Right cardiac atrium (tissue), 5 donors: ENCODE results near the gene ASIC4. TPM values are rescaled to one million over a fixed set of nuclear protein-coding genes. Genes with fewer than 3 reads are reported as not detected.

Experiments
- ATAC-seq, 2 donors: fragments of 200-7000 bp; cut with Tn5 transposase; one replicate each; pipeline versions ENCODE4 v1.8.0 to v1.9.1; 2020; ENCODE audit warnings: moderate library complexity in 2 of 2, mild to moderate bottlenecking in 1 of 2
- DNase-seq, 3 donors: peaks; one replicate each; pipeline ENCODE4 v3.0.0-alpha.2; 2020
- H3K27ac ChIP-seq: one replicate; pipeline ENCODE4 v1.5.1; 2013; ENCODE audit warnings: mild to moderate bottlenecking, low read length, control low read depth, moderate library complexity
- H3K27me3 ChIP-seq: one replicate; pipeline ENCODE4 v1.6.1; 2013; ENCODE audit not compliant: control insufficient read depth, insufficient read depth
- H3K4me1 ChIP-seq: one replicate; pipeline ENCODE4 v1.6.1; 2013; ENCODE audit warnings: low read length; ENCODE audit not compliant: control insufficient read depth, insufficient read depth
- H3K4me3 ChIP-seq: one replicate; pipeline ENCODE4 v1.5.1; 2013; ENCODE audit warnings: low read length, control low read depth
- H3K9me3 ChIP-seq: one replicate; pipeline ENCODE4 v1.6.1; 2013; ENCODE audit warnings: low read length; ENCODE audit not compliant: control insufficient read depth
- WGBS: extraction: QIAGEN DNeasy Blood & Tissue Kit; methylation state at CpG from one replicate; pipeline ENCODE4 v1.1.7; 2013; 5-methylcytosine and 5-hydroxymethylcytosine counted together
- intact Hi-C, 4 donors: fragments of 100-400 bp; cut with DNase I; formaldehyde crosslinking; loops; one replicate each; pipeline versions ENCODE4 v1.11.0 to v1.14.0; 2022 to 2023
- polyA plus RNA-seq: library from polyadenylated mRNA; stranded (reverse); fragments of 200-250 nt; gene quantifications from one replicate; pipeline ENCODE4 v1.2.3, GENCODE V29; 2013
- total RNA-seq, 4 donors: library from RNA; stranded (reverse); fragmentation: NEBNext Ultra II Directional; extraction: Animal tissue kit (Norgen Biotek cat#: 25700); gene quantifications; one replicate each; pipeline ENCODE4 v1.2.1, GENCODE V29; 2021
- donor health status: healthy with polysubstance abuse.
- donor health status: DM: no; HTN: yes; CAD: no.
- donor health status: DM: no; HTN: no; CAD: no.
- donor health status: DM: no; HTN: yes; CAD: no; lungs with severe emphysema.
- donor health status: DM: yes; HTN: yes; CAD: no.

The ASIC4 gene
- total and polyA plus RNA-seq, 5 donors = 0.28 to 1.8 (median 1.5) TPM

GRCh38 chr2:219472629-219473187, 41.6 kb upstream of the ASIC4 start:
- WGBS = 77% methylated on average over 12 of the region's 12 CpGs
- H3K4me1 ChIP-seq = peaks cover 2% of the 10 kb centered on the region
- no peak overlapping the region for H3K4me3 ChIP-seq
- H3K27ac ChIP-seq = no peak overlapping the region
- no peaks in the 10 kb centered on the region for H3K27me3 ChIP-seq
- no peaks in the 10 kb centered on the region for H3K9me3 ChIP-seq
- no peak for DNase-seq
- intact Hi-C loops = loop anchor here in 1 of 4 donors (10.0 kb wide), 1 partner anchor 52 kb away; no protein-coding TSS in a partner anchor
- no peak for ATAC-seq

- peaks cover 2% of the 10 kb centered on the region for H3K4me1 ChIP-seq
- intact Hi-C loops = loop anchor here in 1 of 4 donors (10.0 kb wide), 1 partner anchor 51 kb away; no protein-coding TSS in a partner anchor
- no peaks in the 10 kb centered on the region for H3K9me3 ChIP-seq
- no peaks in the 10 kb centered on the region for H3K27me3 ChIP-seq
- no peak overlapping the region for H3K27ac ChIP-seq
- WGBS = 82% methylated on average over 18 of the region's 18 CpGs
- no peak for ATAC-seq
- H3K4me3 ChIP-seq = no peak overlapping the region
- DNase-seq = no peak
These were observed 40.8 kb upstream of the ASIC4 start for GRCh38 chr2:219473511-219473910.

- peaks cover 2% of the 10 kb centered on the region for H3K4me1 ChIP-seq
- H3K4me3 ChIP-seq = no peak overlapping the region
- no peaks in the 10 kb centered on the region for H3K27me3 ChIP-seq
- no peaks in the 10 kb centered on the region for H3K9me3 ChIP-seq
- DNase-seq = no peak
- H3K27ac ChIP-seq = no peak overlapping the region
- intact Hi-C loops = loop anchor here (5.0 to 10.0 kb wide), 3 partner anchors 48 to 53 kb away; no protein-coding TSS in a partner anchor
- no peak for ATAC-seq
- 71% methylated on average over 11 of the region's 11 CpGs for WGBS
These were observed 39.8 kb upstream of the ASIC4 start for GRCh38 chr2:219474285-219475060.

- H3K27ac ChIP-seq = peak overlapping the region; percentile 43
- intact Hi-C loops = loop anchor here (5.0 to 10.0 kb wide), 3 partner anchors 47 to 52 kb away; no protein-coding TSS in a partner anchor
These were observed 39.0 kb upstream of the ASIC4 start for GRCh38 chr2:219475278-219475677.

GRCh38 chr2:219475697-219476651, 38.3 kb upstream of the ASIC4 start:
- intact Hi-C loops = loop anchor here (2.0 to 10.0 kb wide), 4 partner anchors 46 to 55 kb away; no protein-coding TSS in a partner anchor
- Histone ChIP-seq H3K27me3 (no peaks in the 10 kb centered on the region), H3K4me1 (peaks cover under 1% of the 10 kb centered on the region), H3K4me3 (no peak overlapping the region), H3K9me3 (no peaks in the 10 kb centered on the region), H3K27ac (no peak overlapping the region)
- DNase-seq = peak; percentile 72 to 91 (median 88)
- WGBS = 29% methylated on average over 14 of the region's 14 CpGs
- peak; percentile 44 to 57 for ATAC-seq

More at GRCh38 chr2:219475278-219475677, 39.0 kb upstream of the ASIC4 start:
- Histone ChIP-seq H3K27me3 (no peaks in the 10 kb centered on the region), H3K4me3 (no peak overlapping the region), H3K4me1 (peaks cover 2% of the 10 kb centered on the region), H3K9me3 (no peaks in the 10 kb centered on the region)
- peak; percentile 14 to 19 for ATAC-seq
- peak in 1 of 3 donors; percentile 68 for DNase-seq
- 47% methylated on average over 6 of the region's 6 CpGs for WGBS

- ATAC-seq = peak in 1 of 2 donors; percentile 11
- WGBS = 18% methylated on average over 16 of the region's 16 CpGs
- no peaks in the 10 kb centered on the region for H3K4me1 ChIP-seq
These were observed 37.6 kb upstream of the ASIC4 start for GRCh38 chr2:219476652-219477151.

GRCh38 chr2:219477179-219477578, 37.1 kb upstream of the ASIC4 start:
- H3K4me3 ChIP-seq = no peak overlapping the region
- no peaks in the 10 kb centered on the region for H3K9me3 ChIP-seq
- H3K4me1 ChIP-seq = no peaks in the 10 kb centered on the region
- H3K27ac ChIP-seq = peak overlapping the region; percentile 14
- DNase-seq = no peak
- intact Hi-C loops = loop anchor here (2.0 to 10.0 kb wide), 4 partner anchors 45 to 54 kb away; no protein-coding TSS in a partner anchor
- WGBS = 79% methylated on average over 13 of the region's 13 CpGs
- H3K27me3 ChIP-seq = no peaks in the 10 kb centered on the region
- no peak for ATAC-seq

More at GRCh38 chr2:219476652-219477151, 37.6 kb upstream of the ASIC4 start:
- Histone ChIP-seq H3K9me3 (no peaks in the 10 kb centered on the region), H3K27ac (no peak overlapping the region), H3K27me3 (no peaks in the 10 kb centered on the region), H3K4me3 (no peak overlapping the region)
- peak in 1 of 3 donors; percentile 61 for DNase-seq
- intact Hi-C loops = loop anchor here (2.0 to 10.0 kb wide), 4 partner anchors 46 to 54 kb away; no protein-coding TSS in a partner anchor

- Histone ChIP-seq H3K4me1 (no peaks in the 10 kb centered on the region), H3K9me3 (no peaks in the 10 kb centered on the region), H3K27me3 (no peaks in the 10 kb centered on the region), H3K27ac (peak overlapping the region; percentile 14), H3K4me3 (no peak overlapping the region)
- WGBS = 44% methylated on average over 15 of the region's 15 CpGs
- ATAC-seq = peak; percentile 52 to 65
- DNase-seq = peak; percentile 69 to 87 (median 87)
- intact Hi-C loops = loop anchor here (2.0 to 10.0 kb wide), 4 partner anchors 44 to 53 kb away; no protein-coding TSS in a partner anchor
These were observed 36.5 kb upstream of the ASIC4 start for GRCh38 chr2:219477815-219478214.

GRCh38 chr2:219478916-219479315, 35.4 kb upstream of the ASIC4 start:
- Histone ChIP-seq H3K4me3 (no peak overlapping the region), H3K4me1 (peaks cover 2% of the 10 kb centered on the region), H3K27ac (no peak overlapping the region), H3K27me3 (no peaks in the 10 kb centered on the region), H3K9me3 (no peaks in the 10 kb centered on the region)
- DNase-seq (peak in 1 of 3 donors; percentile 38), ATAC-seq (no peak)
- intact Hi-C loops = loop anchor here (5.0 to 10.0 kb wide), 3 partner anchors 43 to 48 kb away; no protein-coding TSS in a partner anchor
- 86% methylated on average over 8 of the region's 8 CpGs for WGBS

GRCh38 chr2:219480004-219480403, 34.3 kb upstream of the ASIC4 start:
- H3K27me3 ChIP-seq = no peaks in the 10 kb centered on the region
- intact Hi-C loops = no loop called here
- 90% methylated on average over 8 of the region's 8 CpGs for WGBS
- H3K4me1 ChIP-seq = peaks cover 11% of the 10 kb centered on the region
- H3K27ac ChIP-seq = no peak overlapping the region
- no peaks in the 10 kb centered on the region for H3K9me3 ChIP-seq
- ATAC-seq (no peak), DNase-seq (peak in 2 of 3 donors; percentile 5 to 40)
- H3K4me3 ChIP-seq = no peak overlapping the region
